Inferior parietal cortex (tissue), 1 donor: ENCODE results near the gene FAM114A2.
"Not testable (repeated sequence)": the region's sequence is repeated elsewhere in the genome, so short reads cannot be mapped to it uniquely, and the experiment has no call there.

ENCODE experiments used
- DNase-seq: peaks from one replicate; pipeline ENCODE4 v3.0.0-alpha.2; 2016; ENCODE audit errors: extremely low spot score

Gene FAM114A2

DNA sequence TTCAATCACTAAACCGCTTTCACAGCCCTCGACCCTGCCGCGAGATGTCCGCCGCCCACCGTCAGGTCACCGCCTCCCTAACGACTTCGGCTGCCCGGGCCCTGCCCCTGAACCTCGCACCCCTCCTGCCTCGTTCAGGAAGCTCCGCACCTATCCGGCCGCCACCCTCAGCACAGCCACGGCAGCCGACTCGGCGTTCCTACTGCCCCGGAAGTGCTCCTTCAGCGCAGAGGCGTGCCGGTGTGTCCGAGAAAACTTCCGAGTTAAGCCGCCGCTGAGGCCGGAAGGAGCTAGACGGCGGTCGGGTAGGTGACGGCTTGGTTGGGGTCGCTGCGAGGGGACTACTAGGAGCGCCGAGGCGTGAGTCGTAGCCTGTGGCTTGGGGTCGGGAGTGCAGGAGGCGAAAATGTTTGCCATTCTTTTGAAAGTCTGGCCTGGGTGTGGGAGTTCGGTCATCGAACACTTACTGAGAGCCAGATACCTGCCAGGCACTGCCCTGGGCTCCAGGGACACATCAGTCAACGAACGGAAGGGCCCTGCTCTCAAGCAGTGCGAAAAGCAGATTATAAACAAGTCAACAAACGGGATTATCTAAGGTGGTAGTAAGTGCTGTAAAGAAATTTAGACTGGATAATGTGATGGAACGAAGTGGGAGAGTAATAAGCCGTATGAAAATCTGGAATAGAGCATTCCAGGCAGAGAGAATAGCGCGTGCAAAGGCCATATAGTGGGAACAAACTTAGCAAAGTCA lies at the start of gene FAM114A2, which contains the start of gene MFAP3:
FAM114A2 (minus strand) TSS at position 204 of the 751 bp plus-strand sequence. CDS start 3,957 bp downstream, outside the sequence.
MFAP3 (plus strand) TSS at position 261 of the 751 bp plus-strand sequence. CDS start 10,756 bp downstream, outside the sequence.
- DNase-seq = peak; percentile 88

DNA sequence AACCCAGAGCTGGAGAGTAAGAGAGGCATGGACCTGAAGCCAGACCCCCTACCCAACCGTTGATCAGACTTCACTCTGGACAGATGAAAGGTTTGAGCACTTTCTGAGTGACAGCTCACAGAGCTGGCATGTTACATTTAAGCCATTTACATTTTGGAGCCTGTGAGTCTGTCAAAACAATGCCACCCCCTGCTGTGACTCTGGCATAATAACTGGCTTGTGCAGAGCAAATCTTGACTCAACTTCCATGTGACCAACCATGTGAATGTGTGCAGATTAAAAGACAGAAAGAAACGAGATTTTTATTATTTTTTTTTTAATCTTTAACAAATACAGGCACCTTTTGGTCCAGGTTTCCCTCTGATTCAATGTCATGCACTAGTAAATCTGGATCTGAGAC lies 48.5 kb upstream of the FAM114A2 start:
- DNase-seq = peak; percentile 34

DNA sequence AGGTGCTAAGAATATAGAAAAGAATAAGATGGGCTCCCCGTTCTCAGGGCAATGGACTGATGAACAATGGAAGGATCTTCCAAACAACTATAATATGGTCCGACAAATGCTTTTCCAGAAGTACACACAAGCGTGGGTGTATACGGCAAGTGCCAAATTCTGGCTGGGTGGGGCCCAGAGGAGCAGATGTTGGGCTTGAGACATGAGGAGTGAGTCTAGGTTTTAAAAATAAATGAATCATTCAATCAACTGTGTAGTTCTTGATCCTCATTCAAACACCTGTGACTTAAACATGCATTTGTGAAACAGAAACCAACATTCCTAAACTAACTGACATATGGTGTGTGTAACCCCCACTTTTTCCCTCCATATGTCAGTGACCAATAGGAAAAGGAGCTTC lies 47.9 kb upstream of the FAM114A2 start:
- DNase-seq = no peak

DNA sequence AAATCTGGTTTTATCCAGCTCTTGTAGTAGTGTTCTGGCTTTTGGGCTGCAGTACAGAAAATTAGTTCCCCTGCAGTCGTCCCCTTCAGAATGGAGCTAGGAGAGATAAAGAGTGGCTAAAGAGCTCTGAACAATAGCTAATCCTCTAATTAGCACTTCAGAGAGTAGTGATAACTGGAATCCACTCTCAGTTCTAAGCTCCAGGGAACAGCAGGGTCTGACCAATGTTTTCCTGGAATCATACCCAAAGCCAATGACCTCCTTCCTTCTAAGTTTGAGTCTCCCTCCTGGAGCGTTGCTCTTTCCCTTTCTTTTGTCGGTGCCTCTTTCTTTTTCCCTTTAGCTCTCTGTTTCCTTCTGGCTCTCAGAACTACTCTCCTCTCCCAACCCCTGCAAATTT lies 47.4 kb upstream of the FAM114A2 start:
- DNase-seq = no peak

DNA sequence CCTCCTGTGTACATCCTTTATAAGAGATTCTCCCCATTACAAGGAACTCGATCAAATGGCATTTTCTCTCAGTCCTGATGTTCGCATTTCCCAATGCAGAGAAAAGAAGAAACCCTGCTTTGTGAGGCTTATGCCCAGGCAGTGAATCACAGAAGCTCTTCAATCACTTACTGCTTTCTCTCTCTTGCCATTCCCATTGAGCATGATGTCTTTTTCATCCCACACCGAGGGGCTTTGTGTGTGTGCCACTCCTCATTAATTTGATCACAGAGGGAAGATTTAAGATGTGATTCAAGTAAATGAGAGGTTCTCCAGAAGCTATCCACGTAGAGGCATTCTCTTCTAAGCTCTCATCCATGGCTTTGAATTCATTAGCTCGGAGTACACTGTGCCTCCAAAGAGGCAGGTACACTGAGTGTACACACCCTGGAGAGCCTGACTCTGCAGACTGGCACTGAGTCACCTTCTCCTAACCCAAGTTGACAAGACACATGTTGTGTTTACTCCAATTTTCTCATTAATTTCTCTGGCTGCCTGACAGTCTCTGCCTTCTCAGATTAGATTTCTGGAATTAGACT lies 45.4 kb upstream of the FAM114A2 start:
- no peak for DNase-seq

DNA sequence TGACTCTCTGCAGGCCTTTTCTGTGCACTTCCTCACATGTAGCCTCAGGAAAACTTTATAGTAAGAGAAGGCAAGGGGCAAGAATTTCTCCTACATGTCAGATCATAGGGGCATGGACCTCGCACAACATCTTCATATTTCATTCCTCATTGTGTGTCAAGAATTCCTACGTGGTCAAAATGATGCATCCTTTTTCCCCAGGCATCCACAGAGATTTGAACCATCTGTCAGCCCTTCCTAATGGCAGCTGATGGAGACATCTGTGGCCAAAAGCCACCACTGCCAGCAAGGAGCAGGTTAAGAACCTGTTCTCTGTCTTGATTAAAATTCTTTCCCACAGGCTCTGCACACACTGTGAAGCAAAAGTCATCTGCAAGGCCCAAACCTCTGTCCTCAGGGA lies 42.5 kb upstream of the FAM114A2 start:
- no peak for DNase-seq

DNA sequence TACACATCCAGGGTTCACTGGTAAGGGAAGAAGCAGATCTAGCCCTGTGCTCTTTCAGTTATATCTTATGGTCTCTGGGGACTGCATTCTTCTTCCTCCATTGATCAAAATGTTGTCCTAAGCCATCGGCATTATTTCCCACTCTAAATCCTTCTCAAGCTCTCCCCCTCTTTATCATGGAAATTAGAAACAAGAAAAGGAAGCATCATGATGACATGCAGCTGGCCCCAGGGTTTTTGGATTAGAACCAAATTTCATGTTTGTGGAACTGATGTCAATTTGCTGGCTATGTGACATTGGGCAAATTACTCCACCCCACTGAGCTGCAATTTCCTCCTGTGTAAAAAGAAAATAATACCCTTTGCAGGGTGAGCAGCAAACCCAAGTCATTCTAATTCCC lies 39.6 kb upstream of the FAM114A2 start:
- no peak for DNase-seq

DNA sequence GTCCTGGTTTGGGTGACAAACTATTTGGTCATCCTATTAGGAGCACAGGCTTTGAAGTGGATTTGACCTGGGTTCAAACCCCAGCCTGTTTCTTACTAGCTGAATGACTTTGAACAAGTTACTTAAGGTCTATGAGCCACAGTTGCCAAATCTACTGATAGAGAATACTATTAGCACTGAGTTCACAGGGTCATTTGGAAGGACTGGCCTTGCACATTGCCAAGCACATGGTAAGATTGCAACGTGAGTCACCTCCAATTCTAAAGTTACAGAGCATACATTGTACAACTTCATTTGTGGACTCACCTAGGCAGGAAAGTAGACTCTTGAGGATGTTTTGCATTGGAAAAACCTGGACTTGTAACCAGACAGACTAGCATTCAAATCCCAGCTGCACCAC lies 39.0 kb upstream of the FAM114A2 start:
- no peak for DNase-seq

DNA sequence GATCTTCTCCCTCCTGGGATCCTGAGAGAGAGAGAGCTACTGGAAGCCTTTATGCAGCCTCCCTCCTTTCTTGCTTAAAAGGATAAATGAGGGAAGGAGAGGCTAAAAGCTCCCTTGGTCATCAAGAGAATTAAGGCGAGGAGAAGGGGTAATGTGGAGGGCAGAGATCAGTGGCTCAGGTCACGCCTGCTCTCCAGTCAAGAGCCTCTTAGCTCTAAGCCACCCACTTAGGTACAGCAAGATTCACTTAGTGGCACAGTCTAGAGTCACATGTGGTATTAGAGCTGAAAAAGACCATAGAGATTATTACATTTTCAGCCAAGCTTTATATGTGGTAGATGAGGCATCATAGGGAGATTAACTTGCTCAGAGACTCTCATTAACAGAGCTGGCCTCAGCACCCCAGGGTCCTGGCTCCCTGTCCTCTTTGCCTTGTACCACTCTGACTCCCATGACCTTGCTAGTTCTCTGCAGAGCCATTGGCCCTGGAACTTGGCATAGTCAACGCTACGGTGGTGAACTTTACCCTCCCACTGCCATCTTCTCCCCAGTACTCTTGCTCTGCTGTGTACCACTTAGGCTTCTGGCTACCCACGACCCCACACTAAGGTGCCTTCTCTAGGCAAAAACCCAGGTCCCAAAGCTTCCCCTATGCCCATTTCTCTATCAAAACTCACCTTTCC lies 37.7 kb upstream of the FAM114A2 start:
- DNase-seq = no peak

DNA sequence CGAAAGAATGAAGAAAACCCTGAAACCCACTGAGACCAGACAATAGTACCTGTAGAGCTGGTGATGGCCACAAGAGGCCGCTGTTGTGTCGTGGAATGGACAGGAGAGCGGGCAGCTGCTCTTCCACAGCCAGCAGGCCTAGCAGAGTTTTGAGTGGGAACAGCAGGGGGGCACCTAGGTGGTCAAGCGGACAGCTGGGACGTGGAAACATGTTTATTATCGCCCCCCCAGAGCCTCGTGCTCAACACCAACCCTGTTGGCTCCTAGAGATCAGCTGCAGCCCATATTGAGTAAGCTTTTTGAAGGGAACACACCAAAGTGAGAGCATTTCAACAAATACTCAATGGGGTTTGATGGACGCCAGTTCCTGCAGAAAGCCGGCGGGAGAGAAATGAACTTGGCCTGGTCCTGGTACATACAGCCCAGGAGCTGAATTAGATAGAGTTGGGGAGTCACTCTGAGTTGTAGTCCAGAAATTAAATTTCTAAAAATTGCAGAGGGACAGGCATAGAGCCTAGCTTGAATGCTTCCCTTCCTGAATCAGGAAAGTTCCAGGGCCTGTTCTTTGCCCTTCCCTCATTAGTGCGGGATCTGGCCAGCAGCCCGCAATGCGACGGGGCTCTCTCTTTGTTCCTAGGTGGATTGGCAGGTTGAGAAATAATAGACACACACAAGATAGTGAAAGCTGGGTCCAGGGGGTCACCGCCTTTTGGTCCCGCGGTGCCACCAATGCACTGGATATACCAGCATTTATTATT lies 33.9 kb upstream of the FAM114A2 start:
- peak; percentile 93 for DNase-seq

DNA sequence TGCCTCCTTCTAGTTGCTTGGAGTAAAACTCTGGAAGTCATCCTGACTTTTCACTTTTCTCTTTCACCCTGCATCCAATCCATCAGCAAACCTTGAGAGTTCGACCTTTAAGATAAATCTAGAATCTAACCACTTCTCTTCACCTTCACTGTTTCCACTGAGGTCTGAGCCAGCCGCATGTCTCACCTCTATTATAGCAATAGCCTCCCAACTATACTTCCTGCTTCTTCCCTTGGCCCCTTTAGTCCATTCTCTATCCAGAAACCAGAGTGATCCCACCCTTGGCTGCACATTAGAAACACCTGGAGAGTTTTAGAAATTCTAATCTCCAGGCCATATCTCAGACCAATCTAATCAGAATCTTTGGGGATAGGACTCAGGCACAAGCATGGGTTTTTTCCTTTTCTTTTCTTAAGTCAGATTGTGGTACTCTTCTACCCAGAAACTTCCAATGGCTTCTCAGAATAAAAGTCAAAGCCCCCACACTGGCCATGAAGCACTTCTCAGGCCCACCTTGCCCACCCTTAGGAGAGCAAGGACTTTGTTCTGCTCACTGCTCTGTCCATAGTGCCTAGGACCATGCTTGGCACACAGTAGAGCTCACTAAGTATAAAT lies 33.2 kb upstream of the FAM114A2 start:
- DNase-seq = no peak

DNA sequence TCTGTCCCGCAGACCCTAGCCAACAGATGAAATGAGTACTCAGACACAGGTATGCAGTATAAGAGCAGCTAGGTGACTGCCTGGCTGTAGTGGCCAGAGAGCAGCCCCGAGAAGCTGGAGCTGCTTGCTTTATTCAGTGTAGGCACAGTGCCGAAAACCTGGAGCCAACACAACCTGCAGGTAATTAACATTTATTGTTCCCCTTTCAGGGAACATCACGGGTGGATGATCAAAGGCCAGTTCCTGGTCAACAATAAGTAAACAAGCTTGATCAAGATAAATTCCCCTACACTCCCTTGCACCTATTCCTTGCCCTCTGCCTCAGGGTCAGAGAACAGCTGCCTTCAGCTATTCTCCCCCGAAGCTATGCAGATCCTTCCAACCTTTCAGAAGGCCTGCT lies 31.1 kb upstream of the FAM114A2 start:
- not testable (repeated sequence) for DNase-seq

DNA sequence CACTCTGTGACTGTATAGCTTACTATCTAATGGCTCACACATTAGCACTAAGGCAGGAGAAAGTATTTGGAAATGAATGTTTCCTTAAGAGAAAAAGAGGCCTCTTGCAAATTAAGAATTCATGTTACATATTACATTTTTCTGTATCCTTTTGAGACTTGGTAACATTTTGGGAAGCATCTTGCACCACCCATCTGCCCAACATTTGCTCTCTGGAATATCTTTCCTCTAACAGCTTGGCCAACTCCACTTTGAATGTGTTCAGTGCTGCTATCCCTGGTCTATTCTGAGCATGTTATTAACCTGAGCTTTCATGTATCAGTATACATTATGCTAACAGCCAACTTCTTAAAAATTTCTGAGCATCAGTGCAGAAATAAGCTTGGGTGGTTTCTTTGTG lies 27.3 kb upstream of the FAM114A2 start:
- no peak for DNase-seq

DNA sequence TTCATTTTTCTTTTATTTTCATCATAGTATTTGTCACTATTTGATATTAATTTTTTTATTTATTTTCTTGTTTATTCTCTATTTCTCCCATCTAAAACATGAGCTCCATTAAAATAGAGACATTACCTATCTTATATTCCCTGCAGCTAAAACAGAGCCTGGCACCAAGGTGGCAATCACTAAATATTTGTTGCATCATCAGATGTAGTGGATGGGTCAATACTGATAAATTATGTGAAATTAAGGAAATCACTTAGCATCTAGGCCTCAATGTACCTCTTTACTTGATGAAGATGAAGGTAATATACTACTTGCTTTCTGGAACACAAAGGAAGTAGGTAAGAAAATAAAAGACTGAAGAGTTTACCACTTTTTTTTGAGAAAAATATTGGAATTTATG lies 24.7 kb upstream of the FAM114A2 start:
- DNase-seq = no peak

DNA sequence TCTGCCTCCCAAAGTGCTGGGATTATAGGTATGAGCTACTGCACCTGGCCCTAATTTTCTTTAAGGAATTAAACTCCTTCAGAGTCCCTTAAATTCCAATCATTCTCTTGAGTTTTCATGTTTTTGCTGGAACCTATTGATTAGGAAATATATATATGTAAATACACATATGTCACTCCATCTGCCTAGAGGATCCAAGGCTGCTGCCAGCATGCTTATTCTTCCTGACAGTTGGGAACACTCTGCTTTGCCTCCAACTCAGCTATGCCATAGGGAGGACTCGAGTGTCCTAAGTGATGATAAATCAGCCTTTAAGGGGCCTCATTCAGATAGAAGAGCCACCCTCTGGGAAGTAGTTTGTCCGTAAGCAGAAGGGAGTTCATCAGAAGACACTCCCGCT lies 21.9 kb upstream of the FAM114A2 start:
- DNase-seq = no peak

DNA sequence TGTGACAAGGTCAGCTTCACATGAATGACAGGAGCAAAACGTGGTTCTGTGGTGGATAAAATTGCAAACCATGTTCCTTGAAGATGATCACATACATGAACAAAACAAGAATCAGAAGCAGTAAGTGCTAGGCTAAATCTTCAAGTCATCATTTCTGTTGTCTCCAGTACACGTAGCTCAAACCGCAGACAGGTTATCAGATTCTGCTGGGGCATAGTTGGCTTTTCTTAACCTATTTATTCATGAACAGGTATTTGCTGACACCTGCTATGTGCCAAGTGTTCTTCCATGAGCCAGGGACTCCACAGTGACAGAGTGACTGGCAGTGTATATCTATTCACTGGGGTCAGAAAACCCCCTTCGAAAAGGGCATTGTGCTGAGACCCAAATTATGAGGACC lies 20.9 kb upstream of the FAM114A2 start:
- DNase-seq = no peak

DNA sequence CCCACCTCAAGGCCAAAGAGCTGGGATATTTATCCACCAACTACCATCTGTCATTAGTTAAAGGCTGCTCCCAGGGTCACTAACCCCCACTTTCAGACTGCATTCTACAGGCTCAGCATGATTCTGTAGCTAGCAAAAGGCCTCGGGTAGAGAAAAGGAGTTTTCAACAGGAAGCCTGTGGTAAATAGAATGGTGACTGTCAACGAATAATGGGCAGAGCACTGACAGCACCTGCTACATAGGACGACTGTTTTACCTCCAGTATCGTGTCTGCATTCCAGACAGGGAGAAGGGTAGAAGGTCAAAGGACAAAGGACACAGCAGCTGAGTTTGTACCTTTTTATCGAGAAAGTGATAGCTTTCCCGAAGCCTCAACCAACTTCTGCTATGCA lies 20.3 kb upstream of the FAM114A2 start:
- no peak for DNase-seq

DNA sequence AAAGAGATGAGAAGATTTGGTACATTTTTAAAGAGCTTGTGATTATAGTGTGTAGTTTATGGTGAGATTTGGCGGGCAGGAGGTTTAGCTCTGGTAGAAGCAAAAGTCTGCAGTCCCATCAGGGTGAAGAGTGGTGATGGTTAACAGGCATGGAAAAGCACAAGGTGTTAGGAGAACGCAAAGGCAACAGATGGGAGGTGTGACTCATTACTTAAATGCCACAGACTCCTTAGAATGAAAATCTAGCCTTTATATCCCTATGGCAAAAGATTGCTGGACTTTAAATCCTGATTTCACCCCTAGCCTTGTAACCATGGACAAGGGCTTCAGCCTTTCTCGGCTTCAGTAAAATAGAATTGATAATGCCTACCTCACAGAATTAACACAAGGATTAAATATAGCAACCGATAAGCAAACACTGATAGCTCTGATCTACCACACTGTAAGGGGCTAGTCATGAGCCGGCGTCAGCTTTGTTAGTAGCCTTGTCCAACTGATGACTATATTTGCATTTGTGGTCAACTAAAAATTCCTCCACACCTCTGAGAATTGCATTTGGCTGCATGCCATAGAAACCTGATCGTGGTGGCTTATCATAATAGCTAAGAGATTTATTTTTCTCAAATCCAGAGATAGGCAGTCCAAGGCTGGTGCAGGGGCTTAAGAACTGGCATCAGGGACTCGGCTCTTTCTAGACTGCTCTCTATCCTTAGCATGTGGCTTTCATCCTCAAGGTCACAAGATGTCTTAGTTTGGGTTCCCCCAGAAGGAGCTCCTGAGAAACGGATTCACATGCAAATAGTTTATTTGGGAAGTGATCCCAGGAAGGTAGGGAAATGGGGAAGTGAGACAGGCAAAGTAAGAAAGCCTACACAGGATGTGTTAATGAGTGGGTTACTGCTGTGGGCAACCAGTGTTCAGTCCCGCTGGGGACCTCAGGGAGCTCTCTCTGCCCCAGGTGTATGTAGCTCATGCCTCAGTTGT lies 19.6 kb upstream of the FAM114A2 start:
- DNase-seq = peak; percentile 22

DNA sequence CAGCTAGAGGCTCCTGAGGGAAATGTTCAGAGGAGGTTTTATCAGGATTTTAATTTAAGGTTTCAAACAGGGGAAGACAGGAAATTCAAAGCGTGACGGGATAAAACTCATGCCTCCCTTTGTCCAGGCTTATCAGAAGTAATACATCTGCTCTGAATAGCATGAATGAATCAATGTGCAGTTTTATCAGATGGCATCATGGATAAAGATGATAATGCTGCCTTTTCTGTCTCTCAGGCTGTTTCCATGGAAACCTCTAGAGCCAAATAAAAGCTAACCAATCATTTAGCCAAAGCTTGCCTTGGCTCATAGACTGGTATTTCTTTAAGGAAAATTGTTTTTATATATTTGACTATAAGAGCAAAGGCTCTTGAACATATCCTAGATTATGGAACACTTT lies 16.5 kb upstream of the FAM114A2 start:
- DNase-seq = no peak

DNA sequence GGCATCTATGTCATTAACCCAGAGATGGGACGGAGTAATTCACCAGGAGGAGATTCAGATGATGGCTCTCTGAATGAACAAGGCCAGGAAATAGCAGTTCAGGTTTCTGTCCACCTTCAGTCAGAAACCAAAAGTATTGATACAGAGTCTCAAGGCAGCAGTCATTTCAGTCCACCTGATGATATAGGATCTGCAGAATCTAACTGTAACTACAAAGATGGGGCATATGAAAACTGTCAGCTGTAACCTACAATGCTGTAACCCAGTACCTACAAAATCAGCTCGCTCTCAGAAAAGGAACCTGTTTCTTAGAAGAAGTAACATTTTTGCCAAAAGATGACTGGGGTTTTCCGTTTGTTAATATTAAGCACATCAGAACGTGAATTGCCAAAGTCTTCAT lies 14.8 kb upstream of the FAM114A2 start:
- DNase-seq = no peak

DNA sequence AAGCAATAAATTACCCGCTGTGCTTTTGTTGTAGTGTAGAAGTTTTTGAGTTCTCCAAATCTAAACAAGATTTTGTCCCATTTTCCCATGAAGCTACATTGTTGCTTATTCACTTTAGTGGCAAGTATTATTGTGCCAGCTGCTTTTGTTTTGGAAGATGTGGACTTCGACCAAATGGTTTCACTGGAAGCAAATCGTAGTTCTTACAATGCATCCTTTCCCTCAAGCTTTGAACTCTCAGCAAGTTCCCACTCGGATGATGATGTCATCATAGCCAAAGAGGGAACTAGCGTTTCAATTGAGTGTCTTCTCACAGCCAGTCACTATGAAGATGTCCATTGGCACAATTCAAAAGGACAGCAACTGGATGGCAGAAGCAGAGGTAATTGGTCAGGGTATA lies 10.9 kb upstream of the FAM114A2 start:
- no peak for DNase-seq
